ENCODE data around the gene HPSE.

DNA sequence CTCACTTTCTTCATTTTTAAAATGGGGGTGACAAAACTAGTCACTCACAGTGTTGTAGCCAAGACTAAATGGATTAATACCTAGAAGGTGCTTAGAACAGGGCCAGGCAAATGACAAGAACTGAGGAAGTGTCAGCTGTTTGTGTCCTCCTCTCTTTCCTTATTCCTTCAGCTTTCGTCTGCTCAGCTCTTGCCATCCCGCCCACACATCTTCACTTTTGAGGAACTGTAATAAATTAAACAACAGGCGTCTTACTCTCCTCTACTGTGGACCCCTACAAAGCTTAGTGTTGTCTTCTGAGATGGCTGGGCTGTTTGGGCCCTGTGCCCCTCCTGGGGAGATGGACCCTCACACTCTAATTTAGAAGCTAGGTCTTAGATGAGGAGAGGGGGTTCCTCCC, 2.7 kb downstream of the HPSE start:
- TF ChIP-seq, protein P1, sequence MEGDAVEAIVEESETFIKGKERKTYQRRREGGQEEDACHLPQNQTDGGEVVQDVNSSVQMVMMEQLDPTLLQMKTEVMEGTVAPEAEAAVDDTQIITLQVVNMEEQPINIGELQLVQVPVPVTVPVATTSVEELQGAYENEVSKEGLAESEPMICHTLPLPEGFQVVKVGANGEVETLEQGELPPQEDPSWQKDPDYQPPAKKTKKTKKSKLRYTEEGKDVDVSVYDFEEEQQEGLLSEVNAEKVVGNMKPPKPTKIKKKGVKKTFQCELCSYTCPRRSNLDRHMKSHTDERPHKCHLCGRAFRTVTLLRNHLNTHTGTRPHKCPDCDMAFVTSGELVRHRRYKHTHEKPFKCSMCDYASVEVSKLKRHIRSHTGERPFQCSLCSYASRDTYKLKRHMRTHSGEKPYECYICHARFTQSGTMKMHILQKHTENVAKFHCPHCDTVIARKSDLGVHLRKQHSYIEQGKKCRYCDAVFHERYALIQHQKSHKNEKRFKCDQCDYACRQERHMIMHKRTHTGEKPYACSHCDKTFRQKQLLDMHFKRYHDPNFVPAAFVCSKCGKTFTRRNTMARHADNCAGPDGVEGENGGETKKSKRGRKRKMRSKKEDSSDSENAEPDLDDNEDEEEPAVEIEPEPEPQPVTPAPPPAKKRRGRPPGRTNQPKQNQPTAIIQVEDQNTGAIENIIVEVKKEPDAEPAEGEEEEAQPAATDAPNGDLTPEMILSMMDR (IDR thresholded peaks at IDR 0.05) = no peak
- TF ChIP-seq POLR2A (IDR thresholded peaks at IDR 0.05) (no peak), EP300 (IDR thresholded peaks at IDR 0.05) (no peak)

All from tibial nerve (tissue), 4 donors.